ENCODE measurements around the gene AK5.
A peak's percentile ranks its signal among the peaks of the same experiment; 100 is the strongest.

AK5 gene

DNA sequence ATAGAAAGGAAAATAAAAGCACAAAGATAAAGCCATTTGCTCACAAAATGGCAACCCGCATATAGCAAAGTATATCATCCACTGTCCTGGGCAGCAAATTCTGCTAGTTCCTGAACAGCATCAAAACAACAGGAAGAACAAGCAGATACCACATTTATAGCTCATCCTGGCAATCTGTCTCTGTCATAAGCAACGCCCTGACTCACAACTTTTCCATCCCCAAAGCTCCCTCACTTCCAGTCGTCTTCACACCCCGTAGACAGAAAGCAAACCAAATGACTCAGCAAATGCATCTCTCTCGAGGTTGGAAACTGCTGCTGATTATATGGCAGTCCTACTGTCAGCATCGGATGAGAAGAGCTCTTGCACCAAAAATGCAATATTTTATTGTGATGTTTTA lies 65.8 kb downstream of the AK5 start:
- Histone ChIP-seq H3K4me3 (no peak overlapping the region), H3K27ac (no peak overlapping the region)

DNA sequence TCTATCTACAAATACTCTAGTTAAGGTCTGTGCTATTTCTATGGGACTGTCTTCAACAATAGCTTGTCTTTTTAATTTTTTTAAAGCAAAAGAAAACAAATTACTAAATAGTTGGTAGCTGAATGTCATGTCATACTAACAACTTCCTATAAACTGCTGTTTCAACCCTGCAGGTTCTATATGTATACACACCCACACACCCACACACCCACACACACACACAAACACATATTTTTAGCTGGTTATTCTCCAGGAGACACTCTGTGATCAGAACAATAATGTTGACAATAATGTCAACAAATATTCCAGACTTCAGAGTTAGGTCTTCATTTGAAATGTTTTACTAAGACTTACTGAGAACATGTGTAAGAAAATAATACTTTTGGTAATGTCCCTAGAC lies 66.7 kb downstream of the AK5 start:
- no peak overlapping the region for H3K4me3 ChIP-seq
- no peak overlapping the region for H3K27ac ChIP-seq

DNA sequence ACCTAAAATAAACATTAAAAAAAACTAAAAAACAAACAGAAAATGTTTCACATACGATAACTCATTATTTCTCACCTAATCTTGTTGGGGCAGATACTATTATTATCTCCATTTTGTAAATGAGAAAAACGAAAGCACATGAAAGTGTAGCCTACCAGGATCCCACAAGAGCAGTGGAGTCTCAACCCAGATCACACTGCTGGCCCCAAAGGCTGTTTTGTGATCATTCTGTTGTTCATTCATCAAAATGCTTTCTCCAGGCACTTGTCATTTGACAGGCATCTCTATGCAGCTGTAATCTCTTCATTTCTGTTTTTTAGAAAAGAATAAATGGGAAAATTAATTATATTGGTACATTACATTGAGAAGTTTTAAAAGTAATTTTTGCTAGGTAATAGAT lies 67.5 kb downstream of the AK5 start:
- Histone ChIP-seq H3K27ac (no peak overlapping the region), H3K4me3 (no peak overlapping the region)

- no peak overlapping the region for H3K4me3 ChIP-seq
- no peak overlapping the region for H3K27ac ChIP-seq
Observed at GRCh38 chr1:77350012-77350770, 68.4 kb downstream of the AK5 start.

DNA sequence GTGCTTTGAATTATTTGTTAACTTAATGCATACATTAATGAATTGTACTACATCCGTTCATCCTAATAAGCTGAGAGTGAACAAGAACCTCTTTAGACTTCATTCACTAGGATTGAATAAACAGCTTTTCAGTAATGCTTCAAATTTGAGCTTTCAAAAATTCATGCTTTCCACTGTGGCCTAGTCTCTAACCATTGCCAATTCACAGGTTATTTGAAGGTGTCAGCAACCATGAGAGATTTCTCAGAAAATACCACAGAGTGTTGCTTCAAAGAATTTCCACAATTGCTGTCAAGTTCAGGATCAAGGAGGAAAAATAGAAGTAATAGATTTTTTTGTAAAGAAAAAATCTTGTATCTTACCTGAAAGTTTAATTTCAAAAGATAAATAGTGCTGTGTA lies 72.7 kb downstream of the AK5 start:
- Histone ChIP-seq H3K27ac (no peak overlapping the region), H3K4me3 (no peak overlapping the region)

- H3K27ac ChIP-seq: no peak overlapping the region
Observed at GRCh38 chr1:77355010-77355409, 73.2 kb downstream of the AK5 start.

DNA sequence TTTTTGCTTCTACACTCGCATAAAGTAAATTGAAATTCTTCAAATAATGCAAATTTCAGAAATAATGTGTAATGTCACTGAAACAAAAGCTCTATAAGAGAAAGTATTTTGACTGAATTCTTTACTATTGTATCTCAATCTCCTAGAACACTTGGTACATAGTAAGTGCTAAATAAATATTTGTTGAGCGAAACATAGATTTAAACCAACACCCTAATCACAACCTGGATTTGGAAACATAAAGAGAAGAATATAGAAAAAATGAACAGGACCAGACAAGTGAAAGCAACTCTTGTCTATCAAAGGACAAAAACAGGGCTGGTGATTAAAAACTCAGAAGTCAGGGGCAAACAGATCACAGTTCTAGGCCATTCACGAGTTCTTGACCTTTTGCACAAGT lies 74.3 kb downstream of the AK5 start:
- H3K4me3 ChIP-seq: no peak overlapping the region
- no peak overlapping the region for H3K27ac ChIP-seq

More at GRCh38 chr1:77355010-77355409, 73.2 kb downstream of the AK5 start:
- H3K4me3 ChIP-seq: no peak overlapping the region

DNA sequence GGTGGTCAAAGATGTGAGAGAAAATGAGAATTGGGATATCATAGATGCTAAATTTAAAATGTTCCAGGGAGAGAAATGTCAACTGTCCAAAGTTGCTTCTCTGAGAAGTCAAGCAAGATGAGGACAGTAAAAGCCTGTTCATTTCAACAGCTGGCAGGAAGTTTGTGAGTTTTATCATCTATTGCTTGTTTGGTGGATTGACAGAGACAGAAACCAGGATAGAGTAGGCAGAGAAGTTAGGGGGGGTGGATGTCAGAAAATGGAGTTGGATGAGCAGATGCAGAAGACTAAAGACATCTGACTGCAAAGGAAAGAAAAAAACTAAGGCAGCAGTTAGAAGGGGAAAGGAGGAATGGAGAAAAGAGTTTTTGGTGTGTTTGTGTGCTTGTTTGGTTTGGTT lies 78.4 kb downstream of the AK5 start:
- Histone ChIP-seq H3K27ac (no peak overlapping the region), H3K4me3 (no peak overlapping the region)

DNA sequence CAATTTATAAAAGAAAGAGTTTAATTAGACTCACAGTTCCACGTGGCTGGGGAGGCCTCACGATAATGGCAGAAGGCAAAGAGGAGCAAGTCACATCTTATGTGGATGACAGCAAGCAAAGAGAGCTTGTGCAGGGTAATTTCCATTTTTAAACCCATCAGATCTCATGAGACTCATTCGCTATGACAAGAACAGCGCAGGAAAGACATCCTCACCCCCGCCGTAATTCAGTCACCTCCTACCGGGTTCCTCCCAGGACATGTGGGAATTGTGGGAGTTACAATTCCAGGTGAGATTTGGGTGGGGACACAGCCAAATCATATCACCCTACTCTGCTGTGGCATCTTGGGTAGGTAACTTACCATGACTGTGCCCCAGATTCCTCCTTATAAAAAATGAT lies 79.8 kb downstream of the AK5 start:
- H3K27ac ChIP-seq: no peak overlapping the region

DNA sequence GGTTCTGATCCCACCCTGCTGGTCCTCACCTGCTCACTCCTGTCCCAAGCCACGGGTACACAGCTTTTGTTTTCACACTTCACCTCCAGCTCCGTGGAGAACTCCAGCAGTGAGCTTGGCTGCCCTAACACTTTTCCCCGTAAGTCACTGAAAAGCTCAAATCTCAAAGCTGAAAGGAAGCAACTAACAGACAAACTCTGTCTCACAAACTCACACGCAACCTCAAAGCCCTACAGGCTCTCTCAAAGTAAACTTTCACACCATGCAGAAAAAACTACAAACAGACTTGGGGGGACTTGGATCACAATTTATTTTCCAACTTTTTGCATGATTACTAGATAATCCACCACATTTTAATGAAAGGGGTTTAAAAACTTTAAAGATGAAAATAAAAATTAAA lies 88.3 kb downstream of the AK5 start:
- Histone ChIP-seq H3K4me3 (no peak overlapping the region), H3K27ac (peak overlapping the region in 4 of 21 experiments; percentile 9 to 73 (median 60))

More for the DNA sequence above, 79.8 kb downstream of the AK5 start:
- H3K4me3 ChIP-seq: no peak overlapping the region

- H3K27ac ChIP-seq: peak overlapping the region in 4 of 21 experiments; percentile 9 to 73 (median 60)
Observed at GRCh38 chr1:77370583-77371306, 88.9 kb downstream of the AK5 start.

DNA sequence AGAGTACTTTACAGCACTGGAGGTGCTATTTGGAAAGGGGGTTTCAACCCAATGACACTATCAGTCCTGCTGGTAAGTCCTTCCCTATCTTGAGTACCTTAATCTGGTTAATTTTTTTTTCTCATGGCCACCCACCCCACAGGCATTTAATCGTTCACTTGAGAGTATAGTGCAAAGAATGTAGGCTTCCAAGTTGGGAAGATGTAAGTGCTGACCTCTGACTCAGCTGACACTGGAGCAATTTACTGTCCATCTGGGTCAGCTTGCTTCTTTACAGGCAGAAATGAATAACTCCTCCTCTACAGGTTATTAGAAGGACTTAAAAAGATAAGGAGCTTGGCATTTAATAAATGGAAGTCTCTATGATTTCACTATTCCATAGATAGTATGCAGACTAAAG lies 89.6 kb downstream of the AK5 start:
- H3K27ac ChIP-seq: peak overlapping the region in 1 of 21 experiments; percentile 44
- H3K4me3 ChIP-seq: no peak overlapping the region

More at GRCh38 chr1:77370583-77371306, 88.9 kb downstream of the AK5 start:
- H3K4me3 ChIP-seq: no peak overlapping the region

DNA sequence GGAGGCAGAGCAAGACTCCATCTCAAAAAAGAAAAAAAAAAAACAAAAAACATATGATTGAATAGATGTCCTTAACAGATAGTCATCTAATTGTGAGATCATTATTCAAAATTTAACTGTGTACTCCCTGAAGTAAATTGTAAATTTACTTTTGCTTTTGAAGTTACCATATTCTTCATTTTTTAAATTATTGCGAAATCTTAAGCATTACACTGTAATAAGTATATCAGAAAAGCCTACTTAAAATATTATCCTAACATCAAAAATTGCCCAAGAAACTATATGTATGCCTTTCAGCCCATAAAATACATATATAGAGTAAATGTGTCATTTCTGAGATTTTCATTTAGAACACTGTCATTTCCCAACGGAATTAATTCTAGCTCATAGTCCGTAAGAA lies 91.9 kb downstream of the AK5 start:
- Histone ChIP-seq H3K4me3 (no peak overlapping the region), H3K27ac (no peak overlapping the region)

DNA sequence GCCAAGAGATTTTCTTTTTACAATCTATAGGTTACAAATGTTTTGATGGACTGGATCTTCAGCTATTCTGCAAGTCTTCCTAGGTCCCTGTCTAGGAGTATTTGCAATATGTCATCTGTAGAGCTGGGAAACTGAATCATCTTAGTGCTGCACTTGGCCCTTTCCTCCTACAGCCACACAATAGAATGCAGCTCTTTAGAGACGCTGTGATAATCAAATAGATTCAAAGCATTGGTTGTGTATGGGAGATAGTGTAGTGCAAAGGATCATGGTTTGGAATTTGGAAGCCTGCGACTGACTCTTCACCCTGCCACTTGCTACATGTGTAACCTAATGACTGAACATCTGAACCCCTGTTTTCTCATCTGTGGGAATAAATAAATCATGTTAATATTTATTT lies 93.7 kb downstream of the AK5 start:
- Histone ChIP-seq H3K27ac (no peak overlapping the region), H3K4me3 (no peak overlapping the region)

DNA sequence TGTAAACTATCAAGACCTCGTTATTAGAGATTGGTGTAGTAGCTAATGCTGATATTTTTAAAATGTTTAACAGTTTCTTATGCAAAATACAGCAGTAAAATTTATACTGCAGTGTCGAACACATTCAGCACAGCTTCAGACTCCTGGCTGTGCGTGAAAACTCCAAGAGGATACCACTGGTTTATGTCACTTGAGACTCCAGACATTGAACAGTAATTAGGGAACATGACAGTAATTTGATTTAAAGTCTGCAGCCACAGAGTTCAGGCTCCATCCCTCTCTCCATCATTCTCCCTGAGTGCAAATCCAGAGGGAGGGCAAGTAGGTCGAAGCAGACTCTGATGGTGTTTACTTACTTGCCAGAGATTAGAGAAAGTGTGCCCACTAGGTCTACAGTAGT lies 94.2 kb downstream of the AK5 start:
- Histone ChIP-seq H3K4me3 (no peak overlapping the region), H3K27ac (no peak overlapping the region)

DNA sequence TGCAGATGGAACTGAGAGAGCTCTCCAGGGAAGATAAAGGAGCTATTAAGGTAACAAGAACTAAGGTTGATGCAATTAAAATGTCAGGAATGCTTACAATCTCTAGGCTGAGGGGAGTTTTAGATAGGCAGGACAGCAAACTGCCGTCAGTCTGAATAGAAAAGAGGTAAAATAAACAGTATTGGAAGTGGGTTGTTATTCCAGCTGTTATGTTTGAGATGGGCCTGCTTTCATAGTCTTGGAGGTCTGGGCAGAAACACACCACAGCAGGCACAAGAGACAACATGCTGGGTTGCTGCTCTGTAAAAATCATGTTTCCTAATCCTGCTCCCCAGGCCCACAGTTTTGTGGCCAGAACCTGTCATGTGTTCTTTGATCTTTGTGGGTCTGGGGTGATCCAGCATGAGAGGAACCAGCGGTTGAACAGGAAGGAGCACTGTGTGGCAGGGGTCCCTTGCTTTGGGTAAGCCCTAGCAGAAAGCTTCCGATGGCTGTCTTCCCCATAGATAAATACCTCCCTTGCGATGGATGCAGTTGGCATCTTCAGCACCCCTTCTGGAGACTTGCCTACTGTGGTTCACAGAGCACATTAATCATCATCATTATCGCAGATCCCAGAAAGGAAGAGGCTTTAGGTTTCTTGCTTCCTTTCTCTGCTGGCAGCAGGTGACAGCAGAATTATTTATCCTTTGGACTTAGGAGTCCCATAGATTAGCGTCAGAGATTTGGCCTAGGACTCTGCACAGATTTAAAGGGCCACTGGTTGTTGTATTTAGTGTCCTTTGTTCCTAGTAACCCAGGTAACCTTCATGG lies 97.1 kb downstream of the AK5 start:
- H3K27ac ChIP-seq: no peak overlapping the region
- no peak overlapping the region for H3K4me3 ChIP-seq

DNA sequence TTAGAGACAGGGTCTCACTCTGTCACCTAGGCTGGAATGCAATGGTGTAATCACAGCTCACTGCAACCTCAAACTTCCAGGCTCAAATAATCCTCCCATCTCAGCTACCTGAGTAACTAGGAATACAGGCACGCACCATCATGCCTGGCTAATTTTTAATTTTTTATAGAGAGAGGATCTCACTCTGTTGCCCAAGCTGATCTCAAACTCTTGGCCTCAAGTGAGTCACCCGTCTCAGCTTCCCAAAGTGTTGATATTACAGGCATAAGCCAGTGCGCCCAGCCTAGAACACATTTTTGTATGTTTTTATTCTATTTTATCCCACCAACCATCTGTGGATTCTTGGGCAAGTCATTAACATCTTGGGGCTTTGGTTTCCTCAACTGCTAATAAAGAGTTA lies 100.5 kb downstream of the AK5 start:
- Histone ChIP-seq H3K4me3 (no peak overlapping the region), H3K27ac (no peak overlapping the region)

GRCh38 chr1:77383236-77383635 lies 101.4 kb downstream of the AK5 start:
- no peak overlapping the region for H3K27ac ChIP-seq
- no peak overlapping the region for H3K4me3 ChIP-seq

GRCh38 chr1:77385551-77385950 lies 103.7 kb downstream of the AK5 start:
- H3K27ac ChIP-seq: no peak overlapping the region

DNA sequence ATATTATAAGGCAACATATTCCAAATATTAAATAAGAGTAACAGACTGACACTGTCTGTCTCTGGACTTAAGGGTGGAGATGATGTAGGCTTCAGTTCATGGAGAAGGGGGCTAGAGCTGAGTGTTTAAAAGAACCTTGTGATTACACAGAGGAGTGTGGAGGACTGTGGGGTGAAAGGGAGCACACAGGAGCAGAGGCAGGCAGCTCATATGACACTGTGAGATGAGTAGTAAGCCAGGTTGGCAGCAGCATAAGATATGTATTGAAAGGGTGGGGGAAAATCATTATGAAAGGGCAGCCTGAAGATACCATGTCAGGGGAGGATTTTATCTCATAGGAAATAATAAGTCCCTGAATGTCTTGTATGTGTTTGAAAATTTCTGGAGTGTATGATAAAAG lies 104.5 kb downstream of the AK5 start:
- no peak overlapping the region for H3K4me3 ChIP-seq
- no peak overlapping the region for H3K27ac ChIP-seq

More at GRCh38 chr1:77385551-77385950, 103.7 kb downstream of the AK5 start:
- no peak overlapping the region for H3K4me3 ChIP-seq

DNA sequence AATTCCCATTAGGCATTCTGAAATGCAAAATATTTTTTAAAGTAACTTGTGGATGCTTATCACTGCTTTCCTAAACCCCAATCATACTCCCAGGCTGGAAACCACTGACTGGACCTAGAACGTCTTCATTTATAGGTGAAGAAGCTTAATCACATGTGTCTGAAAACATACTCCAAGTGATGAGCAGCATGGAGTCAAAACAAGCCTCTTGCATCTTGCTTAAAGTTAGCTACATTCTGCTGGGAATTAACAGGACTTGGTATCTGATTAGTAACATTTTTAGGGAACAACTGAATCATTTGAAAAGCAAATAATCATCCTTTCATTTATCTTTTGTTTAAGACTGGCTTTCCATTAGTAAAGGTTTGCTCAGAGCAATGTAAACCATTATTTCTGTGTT lies 105.7 kb downstream of the AK5 start:
- H3K27ac ChIP-seq: no peak overlapping the region
- no peak overlapping the region for H3K4me3 ChIP-seq
